K562 (cell line): ENCODE results near the gene PYHIN1. TPM values are rescaled to one million over a fixed set of nuclear protein-coding genes. Genes with fewer than 3 reads are reported as not detected.

Source experiments
- DMBX1 ChIP-seq: fragments of 250-450 bp; sonication (Bioruptor Pico); IDR thresholded peaks from 2 replicates; pipeline ENCODE4 v1.8.0; 2022; ENCODE audit warnings: inconsistent platforms, mild to moderate bottlenecking, moderate library complexity, borderline replicate concordance
- JUN ChIP-seq, 2 experiments: sonication (generic) in 1 of 2; formaldehyde crosslinking in 1 of 2; IDR thresholded peaks; 2 replicates each; pipeline versions ENCODE4 v1.6.1 to v1.8.0; 2012 to 2022; ENCODE audit warnings: borderline replicate concordance in 2 of 2, mild to moderate bottlenecking in 2 of 2, improper control_type of control experiment in 1 of 2, low read depth in 1 of 2, low read length in 1 of 2, missing genetic modification reagents in 1 of 2
- MEF2D ChIP-seq: conservative IDR thresholded peaks from 2 replicates; pipeline ENCODE4 v1.6.1; 2016; ENCODE audit warnings: low read depth, missing genetic modification characterization, missing compliant biosample characterization
- MTA3 ChIP-seq: fragments of 450-650 bp; formaldehyde crosslinking; IDR thresholded peaks from 2 replicates; pipeline ENCODE4 v1.6.1; 2017; ENCODE audit warnings: mild to moderate bottlenecking, borderline replicate concordance
- NCOR1 ChIP-seq: fragments of 450-650 bp; IDR thresholded peaks from 2 replicates; pipeline ENCODE4 v1.6.1; 2016; ENCODE audit warnings: mild to moderate bottlenecking, moderate library complexity
- NR4A1 ChIP-seq, 2 experiments: fragments of 250-450 bp in 1 of 2; fragments of 450-650 bp in 1 of 2; sonication (Bioruptor Pico) in 1 of 2; IDR thresholded peaks; 2 replicates each; pipeline versions ENCODE4 v1.4.0 to v1.6.1; 2016 to 2020; ENCODE audit warnings: mild to moderate bottlenecking in 2 of 2, missing compliant biosample characterization in 1 of 2, missing genetic modification characterization in 1 of 2, moderate library complexity in 1 of 2
- SP1 ChIP-seq: sonication (generic); formaldehyde crosslinking; IDR thresholded peaks from 2 replicates; pipeline ENCODE4 v1.8.1; 2022; ENCODE audit warnings: mild to moderate bottlenecking, missing genetic modification reagents
- TAF1 ChIP-seq: IDR thresholded peaks from 2 replicates; pipeline ENCODE4 v1.6.1; 2011; ENCODE audit warnings: mild to moderate bottlenecking, low read length, moderate library complexity; ENCODE audit not compliant: insufficient read depth, control insufficient read depth, severe bottlenecking; ENCODE audit errors: extremely low read depth
- TFAM ChIP-seq: fragments of 250-450 bp; sonication (Bioruptor Pico); conservative IDR thresholded peaks from 2 replicates; pipeline ENCODE4 v1.5.0; 2021; ENCODE audit warnings: mild to moderate bottlenecking, moderate library complexity
- ZFPM2 ChIP-seq: fragments of 250-450 bp; sonication (Bioruptor Pico); IDR thresholded peaks from 2 replicates; pipeline ENCODE4 v1.5.1; 2022; ENCODE audit warnings: mild to moderate bottlenecking
- polyA plus RNA-seq, 8 experiments: library from polyadenylated mRNA; depleted of rRNA in 4 of 8; stranded (reverse) in 5 of 8; unstranded in 3 of 8; fragments of >200 nt; fragmentation: Nextera tagmentation in 2 of 8; fragmentation: Illumina TruSeq in 1 of 8; extraction: Ambion mirVana in 2 of 8; extraction: Trizol in 1 of 8; gene quantifications; 2 replicates each; pipeline versions ENCODE4 v1.2.1 to v1.2.3, GENCODE V29; 2011 to 2014; ENCODE audit warnings: inconsistent platforms in 1 of 8, missing spikeins in 1 of 8
- total RNA-seq, 7 experiments: library from RNA; depleted of rRNA in 6 of 7; stranded (reverse); fragments of >200 nt in 6 of 7; fragmentation: Illumina TruSeq in 2 of 7; extraction: Trizol in 2 of 7; gene quantifications; 2 replicates each; pipeline versions ENCODE4 v1.2.1 to v1.2.3, GENCODE V29; 2011 to 2021; ENCODE audit warnings: low replicate concordance in 1 of 7
- TF ChIP-seq, protein P1 (sequence below): sonication (generic); formaldehyde crosslinking; IDR thresholded peaks from 2 replicates; pipeline ENCODE4 v1.8.0; 2023; ENCODE audit warnings: missing genetic modification reagents, mild to moderate bottlenecking, borderline replicate concordance
- TF ChIP-seq, protein P2 (sequence below), 2 experiments: IDR thresholded peaks; 2 replicates each; pipeline ENCODE4 v1.6.1; 2011; ENCODE audit warnings: borderline replicate concordance in 1 of 2, control low read depth in 1 of 2, low read depth in 1 of 2, low read length in 1 of 2, mild to moderate bottlenecking in 1 of 2, mixed read lengths in 1 of 2, moderate library complexity in 1 of 2; ENCODE audit not compliant: insufficient read depth in 1 of 2, insufficient read length in 1 of 2, poor library complexity in 1 of 2, severe bottlenecking in 1 of 2; ENCODE audit errors: extremely low read depth in 1 of 2
- TF ChIP-seq, protein P3 (sequence below): fragments of 200-800 bp; sonication (Bioruptor generic); IDR thresholded peaks from 2 replicates; pipeline ENCODE4 v1.6.1; 2017; ENCODE audit warnings: missing genetic modification characterization, missing compliant biosample characterization

PYHIN1 gene
- total and polyA plus RNA-seq, 9 of the 15 experiments (the other 6 are each of a cell fraction or from before 2014, with no cell fraction given) = not detected

DNA sequence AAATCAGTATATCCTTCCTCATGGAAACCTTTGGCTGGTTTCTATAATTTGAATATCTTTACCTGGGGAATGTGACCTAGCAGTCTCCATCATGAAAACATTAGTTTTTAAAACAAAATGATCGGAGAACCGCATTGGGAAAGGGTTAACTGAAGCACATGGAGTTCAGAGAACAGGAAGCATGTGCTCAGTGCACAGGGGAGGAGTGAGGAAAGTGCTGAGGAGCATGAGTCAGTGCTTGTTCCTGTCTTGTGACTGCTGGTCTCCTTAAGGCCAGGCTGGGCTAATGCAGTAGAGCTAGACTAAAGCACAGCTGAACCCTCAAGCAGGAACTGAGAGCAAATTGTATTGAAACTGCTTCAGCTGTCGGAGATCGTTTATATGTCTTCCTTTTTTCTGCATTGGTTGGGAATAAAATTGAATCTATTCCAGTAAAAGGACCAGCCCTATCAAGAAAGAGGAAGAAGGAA is 84.1 kb downstream of the PYHIN1 start (continued):
- TF ChIP-seq, protein P1, sequence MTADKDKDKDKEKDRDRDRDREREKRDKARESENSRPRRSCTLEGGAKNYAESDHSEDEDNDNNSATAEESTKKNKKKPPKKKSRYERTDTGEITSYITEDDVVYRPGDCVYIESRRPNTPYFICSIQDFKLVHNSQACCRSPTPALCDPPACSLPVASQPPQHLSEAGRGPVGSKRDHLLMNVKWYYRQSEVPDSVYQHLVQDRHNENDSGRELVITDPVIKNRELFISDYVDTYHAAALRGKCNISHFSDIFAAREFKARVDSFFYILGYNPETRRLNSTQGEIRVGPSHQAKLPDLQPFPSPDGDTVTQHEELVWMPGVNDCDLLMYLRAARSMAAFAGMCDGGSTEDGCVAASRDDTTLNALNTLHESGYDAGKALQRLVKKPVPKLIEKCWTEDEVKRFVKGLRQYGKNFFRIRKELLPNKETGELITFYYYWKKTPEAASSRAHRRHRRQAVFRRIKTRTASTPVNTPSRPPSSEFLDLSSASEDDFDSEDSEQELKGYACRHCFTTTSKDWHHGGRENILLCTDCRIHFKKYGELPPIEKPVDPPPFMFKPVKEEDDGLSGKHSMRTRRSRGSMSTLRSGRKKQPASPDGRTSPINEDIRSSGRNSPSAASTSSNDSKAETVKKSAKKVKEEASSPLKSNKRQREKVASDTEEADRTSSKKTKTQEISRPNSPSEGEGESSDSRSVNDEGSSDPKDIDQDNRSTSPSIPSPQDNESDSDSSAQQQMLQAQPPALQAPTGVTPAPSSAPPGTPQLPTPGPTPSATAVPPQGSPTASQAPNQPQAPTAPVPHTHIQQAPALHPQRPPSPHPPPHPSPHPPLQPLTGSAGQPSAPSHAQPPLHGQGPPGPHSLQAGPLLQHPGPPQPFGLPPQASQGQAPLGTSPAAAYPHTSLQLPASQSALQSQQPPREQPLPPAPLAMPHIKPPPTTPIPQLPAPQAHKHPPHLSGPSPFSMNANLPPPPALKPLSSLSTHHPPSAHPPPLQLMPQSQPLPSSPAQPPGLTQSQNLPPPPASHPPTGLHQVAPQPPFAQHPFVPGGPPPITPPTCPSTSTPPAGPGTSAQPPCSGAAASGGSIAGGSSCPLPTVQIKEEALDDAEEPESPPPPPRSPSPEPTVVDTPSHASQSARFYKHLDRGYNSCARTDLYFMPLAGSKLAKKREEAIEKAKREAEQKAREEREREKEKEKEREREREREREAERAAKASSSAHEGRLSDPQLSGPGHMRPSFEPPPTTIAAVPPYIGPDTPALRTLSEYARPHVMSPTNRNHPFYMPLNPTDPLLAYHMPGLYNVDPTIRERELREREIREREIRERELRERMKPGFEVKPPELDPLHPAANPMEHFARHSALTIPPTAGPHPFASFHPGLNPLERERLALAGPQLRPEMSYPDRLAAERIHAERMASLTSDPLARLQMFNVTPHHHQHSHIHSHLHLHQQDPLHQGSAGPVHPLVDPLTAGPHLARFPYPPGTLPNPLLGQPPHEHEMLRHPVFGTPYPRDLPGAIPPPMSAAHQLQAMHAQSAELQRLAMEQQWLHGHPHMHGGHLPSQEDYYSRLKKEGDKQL = no peak
- TF ChIP-seq TFAM = no peak
- no peak for TF ChIP-seq MTA3
- TF ChIP-seq DMBX1 (CRISPR knock-in tag) = peak; percentile 95
- TF ChIP-seq SP1 (CRISPR knock-in tag) = no peak
- no peak for TF ChIP-seq NR4A1 (CRISPR knock-in tag; IDR thresholded peaks at IDR 0.05)
- no peak for TF ChIP-seq NR4A1 (tag; IDR thresholded peaks at IDR 0.05)
- no peak for TF ChIP-seq NCOR1
- peak; percentile 85 for TF ChIP-seq JUN (IDR thresholded peaks at IDR 0.05; ENCODE audit: borderline replicate concordance, low read depth, low read length)
- no peak for TF ChIP-seq JUN (CRISPR knock-in tag; IDR thresholded peaks at IDR 0.05; ENCODE audit: borderline replicate concordance)
- no peak for TF ChIP-seq MEF2D (tag)
- TF ChIP-seq ZFPM2 (CRISPR knock-in tag) = no peak
- TF ChIP-seq, protein P2, sequence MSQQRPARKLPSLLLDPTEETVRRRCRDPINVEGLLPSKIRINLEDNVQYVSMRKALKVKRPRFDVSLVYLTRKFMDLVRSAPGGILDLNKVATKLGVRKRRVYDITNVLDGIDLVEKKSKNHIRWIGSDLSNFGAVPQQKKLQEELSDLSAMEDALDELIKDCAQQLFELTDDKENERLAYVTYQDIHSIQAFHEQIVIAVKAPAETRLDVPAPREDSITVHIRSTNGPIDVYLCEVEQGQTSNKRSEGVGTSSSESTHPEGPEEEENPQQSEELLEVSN (IDR thresholded peaks at IDR 0.05; ENCODE audit: borderline replicate concordance in 1 of 2, extremely low read depth in 1 of 2, insufficient read depth in 1 of 2, insufficient read length in 1 of 2, low read depth in 1 of 2, low read length in 1 of 2, poor library complexity in 1 of 2, severe bottlenecking in 1 of 2) = peak; percentile 47 to 72
- TF ChIP-seq, protein P3, sequence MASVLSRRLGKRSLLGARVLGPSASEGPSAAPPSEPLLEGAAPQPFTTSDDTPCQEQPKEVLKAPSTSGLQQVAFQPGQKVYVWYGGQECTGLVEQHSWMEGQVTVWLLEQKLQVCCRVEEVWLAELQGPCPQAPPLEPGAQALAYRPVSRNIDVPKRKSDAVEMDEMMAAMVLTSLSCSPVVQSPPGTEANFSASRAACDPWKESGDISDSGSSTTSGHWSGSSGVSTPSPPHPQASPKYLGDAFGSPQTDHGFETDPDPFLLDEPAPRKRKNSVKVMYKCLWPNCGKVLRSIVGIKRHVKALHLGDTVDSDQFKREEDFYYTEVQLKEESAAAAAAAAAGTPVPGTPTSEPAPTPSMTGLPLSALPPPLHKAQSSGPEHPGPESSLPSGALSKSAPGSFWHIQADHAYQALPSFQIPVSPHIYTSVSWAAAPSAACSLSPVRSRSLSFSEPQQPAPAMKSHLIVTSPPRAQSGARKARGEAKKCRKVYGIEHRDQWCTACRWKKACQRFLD (CRISPR knock-in tag) = peak; percentile 96
- TF ChIP-seq TAF1 = no peak
